Stimulated activated CD8-positive, alpha-beta memory T cell treated with anti-CD3 and anti-CD28 coated beads, Interleukin-4, amount 100 ng/mL, for 4 hours (primary cell): Measurements from ENCODE around the gene PARP8.
A peak's percentile ranks its signal among the peaks of the same experiment; 100 is the strongest.

ENCODE experiments used
- DNase-seq, 2 donors: peaks; one replicate each; pipeline ENCODE4 v3.0.0-alpha.2; 2020; ENCODE audit warnings: low read depth in 2 of 2, low spot score in 1 of 2

Gene PARP8

DNA sequence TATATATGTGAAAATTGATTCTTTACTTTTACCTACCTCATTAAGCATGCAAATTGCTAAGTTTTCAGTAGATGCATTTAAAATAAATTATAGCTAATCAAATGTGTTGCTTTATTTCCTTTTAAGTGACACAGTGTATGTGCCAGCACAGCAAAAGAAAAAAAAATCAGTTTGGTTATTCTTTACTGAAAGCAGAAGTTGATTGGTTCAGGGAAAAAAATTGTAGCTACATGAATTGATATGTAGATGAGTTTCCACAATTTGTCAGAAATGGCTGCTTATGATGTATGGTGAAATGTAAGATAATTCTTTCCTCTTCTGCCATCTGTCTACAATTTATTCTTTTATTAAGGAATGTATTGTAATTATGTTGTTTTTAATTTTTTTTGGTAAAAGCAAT, 57.8 kb downstream of the PARP8 start:
- no peak for DNase-seq

DNA sequence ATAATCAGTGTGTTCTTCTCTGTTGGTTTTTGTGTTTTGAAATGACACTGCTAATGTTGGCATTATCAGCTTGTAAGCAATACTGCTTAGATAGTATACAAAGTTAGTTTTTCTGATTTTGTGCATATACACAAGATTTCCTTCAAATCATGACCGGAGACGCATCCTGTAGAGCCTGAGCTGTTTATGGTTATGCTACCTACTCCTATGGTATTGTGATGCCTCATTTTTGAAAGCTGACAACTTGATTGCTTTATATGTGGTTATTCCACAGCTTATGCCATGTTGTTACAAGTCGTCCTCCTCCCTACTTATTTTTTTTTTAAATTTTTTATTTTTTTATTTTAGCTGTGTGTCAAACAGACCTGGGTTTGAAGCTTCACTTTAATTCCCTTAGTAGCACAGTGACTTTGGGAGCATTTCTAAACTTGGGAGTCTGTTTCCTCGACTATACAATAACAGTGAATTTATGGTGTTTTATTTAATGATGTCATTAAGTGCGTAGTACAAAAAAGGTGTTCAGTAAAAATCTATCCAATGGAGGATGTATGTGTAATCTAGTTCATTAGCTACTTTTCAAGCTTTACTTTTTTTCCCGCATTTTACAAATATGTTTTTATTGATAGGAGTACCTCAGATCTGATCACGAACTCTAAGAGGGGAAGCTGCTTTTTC, 59.5 kb downstream of the PARP8 start:
- no peak for DNase-seq

DNA sequence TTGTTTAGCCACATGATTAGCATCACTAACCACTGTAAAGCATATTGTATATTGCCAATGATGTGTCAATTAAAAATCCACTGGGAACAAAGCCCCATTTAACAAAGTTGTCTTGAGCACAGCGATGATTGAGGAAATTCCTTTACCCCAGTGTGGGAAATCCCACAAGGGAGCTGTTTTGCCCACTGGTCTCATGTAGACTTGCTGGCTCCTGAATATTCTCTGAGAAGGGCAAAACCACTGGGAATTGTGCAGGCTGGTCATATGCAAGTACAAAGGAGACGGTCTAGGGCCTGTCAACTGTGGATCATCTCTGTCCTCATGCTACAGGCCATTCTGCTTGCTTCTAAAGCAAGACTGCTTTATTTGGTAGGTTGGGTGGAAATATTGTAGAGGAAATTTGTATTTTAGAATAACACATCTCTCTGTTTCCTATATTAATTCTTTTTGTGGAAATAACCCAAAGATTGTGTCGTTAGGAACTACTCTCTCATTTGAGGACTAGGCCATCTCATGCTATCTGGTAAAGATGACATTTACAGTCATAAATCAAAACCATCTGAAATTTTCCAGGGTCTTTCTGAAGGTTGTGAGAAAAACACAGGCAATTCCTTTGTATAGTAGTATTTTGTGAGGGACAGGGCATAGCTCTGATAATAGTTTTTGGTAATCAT, 60.2 kb downstream of the PARP8 start:
- DNase-seq, result no peak

- DNase-seq, result no peak
Measured at GRCh38 chr5:50727149-50727496, 60.7 kb downstream of the PARP8 start.

DNA sequence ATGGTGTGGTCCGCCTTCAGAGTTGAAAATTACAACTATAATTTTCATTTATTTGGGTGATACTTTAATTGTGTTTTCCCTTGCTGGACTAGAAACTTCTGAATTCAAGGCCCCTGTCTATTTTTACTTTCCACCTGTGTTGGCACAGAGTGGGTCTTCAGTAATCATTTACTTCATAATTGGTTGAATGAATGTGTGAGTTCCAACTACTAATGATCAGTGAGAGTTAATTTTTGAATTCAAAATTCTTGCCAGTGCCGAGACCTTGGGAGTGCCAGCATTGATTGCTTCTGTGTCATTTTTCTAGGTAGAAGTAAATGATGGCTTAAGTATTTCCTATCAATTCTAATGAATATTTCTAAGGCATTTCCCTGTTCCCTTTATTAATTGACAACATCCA, 61.4 kb downstream of the PARP8 start:
- DNase-seq, result no peak

DNA sequence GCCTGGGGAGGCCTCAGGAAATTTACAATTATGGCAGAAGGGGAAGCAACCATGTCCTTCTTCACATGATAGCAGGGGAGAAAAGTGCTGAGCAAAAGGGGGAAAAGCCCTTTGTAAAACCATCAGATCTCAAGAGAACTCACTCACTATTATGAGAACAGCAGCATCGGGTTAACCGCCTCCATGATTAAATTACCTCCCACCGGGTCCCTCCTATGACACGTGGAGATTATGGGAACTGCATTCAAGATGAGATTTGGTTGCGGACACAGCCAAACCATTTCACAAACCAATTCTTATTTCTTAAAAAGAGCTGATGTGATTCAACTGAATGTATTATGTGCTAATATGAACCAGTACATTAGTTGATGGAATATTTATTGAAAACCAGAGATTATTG, 63.9 kb downstream of the PARP8 start:
- no peak for DNase-seq

DNA sequence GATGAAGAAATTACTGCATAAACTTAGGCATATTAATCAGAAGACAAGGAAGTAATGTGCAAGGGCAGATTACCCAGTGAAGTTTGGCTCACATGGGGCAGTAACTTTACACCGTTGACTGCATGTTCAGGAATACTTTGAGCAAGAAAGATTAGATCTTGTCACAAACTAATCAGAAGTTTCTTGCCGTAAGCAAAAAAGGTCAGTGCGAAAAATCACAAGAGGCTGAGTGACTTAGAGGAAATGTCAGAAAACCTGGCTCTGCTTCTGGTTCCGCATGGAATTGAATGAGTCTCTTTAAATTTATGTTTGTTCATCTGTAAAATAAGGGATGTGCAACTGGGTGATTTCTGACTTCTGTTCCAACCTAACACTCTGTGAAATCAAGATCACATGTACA, 64.4 kb downstream of the PARP8 start:
- no peak for DNase-seq

GRCh38 chr5:50733741-50734140, 67.3 kb downstream of the PARP8 start:
- DNase-seq, result no peak

DNA sequence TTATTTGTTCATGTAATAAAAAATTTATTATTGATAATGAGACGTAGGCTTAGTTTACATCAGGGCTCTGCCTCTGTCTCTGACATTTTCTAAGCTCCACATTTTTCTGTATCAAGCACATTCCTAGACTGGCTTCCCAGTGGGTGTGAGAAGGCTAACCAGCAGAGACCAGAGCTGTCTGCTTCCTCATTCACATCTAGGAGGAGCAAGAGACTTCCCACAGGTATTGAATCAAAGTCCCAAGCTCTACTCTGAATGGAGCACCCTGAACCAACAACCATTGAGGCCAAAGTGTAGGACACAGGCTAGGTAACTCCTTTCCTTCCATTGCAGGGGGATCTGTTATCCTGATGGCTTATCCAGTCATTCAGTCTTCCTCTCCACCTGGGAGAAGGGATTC, 72.4 kb downstream of the PARP8 start:
- no peak for DNase-seq

GRCh38 chr5:50740832-50741231, 74.4 kb downstream of the PARP8 start:
- no peak for DNase-seq

GRCh38 chr5:50744776-50745175, 78.3 kb downstream of the PARP8 start:
- DNase-seq, result no peak

DNA sequence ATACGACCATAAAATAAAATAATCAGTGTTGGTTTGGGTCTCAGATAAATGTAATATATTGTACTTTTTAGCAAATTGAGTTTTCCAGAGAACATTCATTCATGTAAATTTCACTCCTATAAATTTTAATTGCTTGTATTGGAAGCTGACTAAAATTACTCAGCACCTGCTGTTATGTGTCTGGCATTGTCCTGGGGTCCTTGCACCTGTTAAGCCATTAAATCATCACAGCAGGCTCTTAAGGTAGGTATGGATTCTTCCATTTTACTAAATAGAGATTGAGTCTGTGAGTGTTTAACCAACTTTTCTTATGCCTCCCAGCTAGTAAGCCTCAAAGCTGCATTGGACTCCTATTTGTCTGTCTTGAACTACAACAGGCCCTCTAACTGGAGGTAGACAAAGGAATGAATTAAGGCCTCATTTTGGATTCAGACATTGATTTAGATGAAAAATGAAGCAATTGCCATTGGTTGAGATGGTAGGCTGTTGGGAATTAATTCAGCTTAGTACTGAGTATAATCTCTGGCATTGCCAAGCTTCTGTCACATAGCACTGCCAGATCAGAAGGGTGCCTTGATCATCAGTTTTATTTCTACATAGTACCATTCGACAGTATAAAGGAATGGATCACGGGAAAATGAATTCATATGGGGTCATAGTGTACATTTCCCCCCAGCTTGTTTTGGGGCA, 78.9 kb downstream of the PARP8 start:
- DNase-seq, result no peak

DNA sequence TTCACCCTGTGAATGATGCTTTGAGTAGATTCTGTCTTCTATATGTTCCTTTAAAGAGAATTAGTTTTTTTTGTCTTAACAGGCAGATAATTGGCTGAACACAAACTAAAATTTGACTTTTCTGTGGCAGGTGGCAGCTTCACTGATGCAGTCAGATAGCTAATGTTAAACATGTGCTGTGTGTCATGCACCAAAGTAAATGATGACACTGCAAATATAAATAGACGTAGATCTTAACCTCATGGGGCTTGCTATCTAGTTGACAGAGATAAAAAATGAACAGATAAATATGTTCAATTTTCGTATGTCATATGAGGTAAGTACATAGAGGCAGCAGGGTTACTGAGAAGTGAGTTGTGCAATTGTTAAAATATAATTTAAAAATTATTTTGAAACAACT, 82.7 kb downstream of the PARP8 start:
- DNase-seq, result no peak

DNA sequence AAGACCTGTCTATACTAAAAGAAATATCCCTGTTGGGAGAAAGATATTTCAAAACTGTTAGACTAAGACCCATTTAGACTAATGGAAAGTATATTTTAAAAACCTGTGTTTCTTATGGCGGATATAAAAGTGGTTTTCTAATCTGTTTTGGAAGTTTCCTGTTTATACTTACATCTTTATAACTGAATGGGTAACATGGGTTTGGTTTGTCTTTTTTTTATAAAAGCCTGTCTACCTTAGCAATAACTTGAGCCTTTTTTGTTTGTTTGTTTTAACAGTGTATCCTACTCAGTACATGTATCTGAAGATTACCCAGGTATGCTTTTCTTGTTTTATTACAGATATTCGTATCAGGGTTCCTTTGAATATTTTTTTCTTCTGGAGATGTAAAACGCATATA, 83.4 kb downstream of the PARP8 start:
- DNase-seq, result no peak

- DNase-seq, result peak in 1 of 2 donors; percentile 15
Measured at GRCh38 chr5:50751064-50751657, 84.7 kb downstream of the PARP8 start.

DNA sequence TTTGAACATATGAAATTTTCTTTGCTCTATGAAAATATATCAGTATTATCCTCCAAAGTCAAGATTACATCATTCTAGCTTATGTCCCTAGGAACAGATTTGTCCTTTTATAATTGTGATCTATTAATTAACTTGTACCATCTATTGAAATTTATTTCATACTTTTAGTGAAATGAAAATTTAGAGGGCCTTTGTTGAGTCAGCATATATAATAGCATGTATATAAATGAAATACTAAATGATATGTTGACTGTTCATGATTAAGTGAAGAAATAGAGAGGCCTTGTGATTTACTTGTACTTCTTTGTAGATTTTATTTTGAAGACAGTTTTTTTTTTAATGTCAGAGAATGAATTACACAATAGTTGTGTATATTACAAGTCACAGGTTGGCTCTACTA, 86.4 kb downstream of the PARP8 start:
- no peak for DNase-seq

DNA sequence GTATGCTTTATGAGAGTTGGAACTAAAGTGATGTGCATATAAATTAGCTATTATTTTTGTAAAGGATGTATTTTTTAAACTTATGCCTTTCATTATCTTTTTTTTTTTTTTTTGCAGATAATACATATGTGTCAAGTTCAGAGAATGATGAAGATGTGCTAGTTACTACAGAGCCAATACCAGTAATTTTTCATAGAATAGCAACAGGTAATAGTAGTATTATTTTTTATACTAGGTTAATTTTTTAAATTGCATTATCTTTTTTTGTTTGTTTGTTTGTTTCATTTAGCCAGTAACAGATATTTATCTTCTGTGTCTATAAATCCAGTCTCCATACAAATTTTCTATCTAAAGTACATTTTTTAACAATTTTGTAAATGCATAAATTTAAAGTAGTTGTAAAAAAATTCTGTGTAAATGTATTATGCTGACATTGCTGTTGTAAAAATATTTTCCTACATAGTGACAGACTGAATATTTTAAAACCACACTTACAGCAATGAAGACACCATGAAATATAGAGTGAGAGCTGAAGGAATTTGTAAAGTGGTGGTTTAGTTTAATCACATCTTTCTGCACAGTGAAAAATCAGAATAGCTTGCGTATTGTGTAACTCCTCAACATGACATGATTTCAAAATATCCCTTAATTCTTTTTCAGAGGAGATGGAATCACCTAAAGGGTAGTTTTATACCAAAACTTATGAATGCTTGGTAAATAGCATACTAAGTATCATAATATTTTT, 93.3 kb downstream of the PARP8 start:
- DNase-seq, result no peak

GRCh38 chr5:50763351-50763750, 96.9 kb downstream of the PARP8 start:
- DNase-seq, result no peak

DNA sequence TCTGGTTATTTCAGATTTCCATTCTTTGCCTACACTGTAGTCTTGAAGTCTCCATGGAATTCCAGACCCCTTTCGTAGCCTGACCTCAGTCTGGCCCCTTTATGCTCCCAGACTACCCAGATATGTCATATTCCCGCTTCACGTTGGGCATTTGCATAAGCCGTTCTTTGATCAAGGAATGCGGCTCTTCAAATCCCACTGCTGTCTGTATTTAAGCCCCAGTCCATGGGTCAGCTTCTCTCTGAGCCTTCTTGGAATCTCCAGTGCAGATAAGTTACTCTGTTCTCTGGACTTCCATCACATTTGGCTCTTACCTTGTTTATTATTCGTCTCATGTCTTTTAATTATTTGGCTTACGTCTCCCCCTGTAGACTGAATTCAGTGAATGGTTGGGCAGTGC, 97.4 kb downstream of the PARP8 start:
- no peak for DNase-seq

DNA sequence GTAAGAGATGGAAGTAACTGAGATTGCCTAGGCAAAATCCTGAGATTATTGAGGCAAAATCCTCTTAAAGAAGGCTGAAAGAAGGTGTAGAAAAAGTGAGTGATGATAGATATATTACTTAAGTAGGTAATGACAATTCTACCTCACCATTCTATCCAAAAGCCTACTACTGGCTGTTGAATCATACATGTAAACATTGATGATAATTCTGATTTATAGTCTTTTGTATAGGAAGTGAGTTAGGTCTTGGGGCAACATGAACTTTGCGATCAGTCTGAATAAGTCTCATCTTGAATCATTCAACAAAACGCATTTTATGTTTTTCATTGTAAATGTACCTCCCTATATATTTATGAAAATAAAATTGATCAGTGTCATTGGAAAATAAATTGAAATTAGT, 99.6 kb downstream of the PARP8 start:
- no peak for DNase-seq

DNA sequence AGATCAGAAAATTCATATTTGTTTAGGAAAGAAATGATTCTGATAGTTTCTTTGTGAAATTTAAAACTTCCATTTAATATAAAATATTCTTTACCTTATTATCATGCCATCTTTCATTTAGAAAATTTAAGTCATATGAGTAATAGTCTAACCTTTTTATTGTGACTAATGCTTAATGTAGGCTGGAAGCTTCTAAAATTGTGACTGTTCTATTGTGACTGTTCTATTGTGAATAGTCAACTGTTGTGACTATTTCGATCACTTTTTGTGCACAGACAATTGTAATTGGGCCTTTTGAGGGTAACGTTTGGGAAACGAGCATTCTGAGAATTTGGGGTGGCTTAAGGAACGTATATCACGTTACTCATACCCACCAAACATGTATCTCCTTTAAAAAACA, 100.0 kb downstream of the PARP8 start:
- DNase-seq, result no peak

DNA sequence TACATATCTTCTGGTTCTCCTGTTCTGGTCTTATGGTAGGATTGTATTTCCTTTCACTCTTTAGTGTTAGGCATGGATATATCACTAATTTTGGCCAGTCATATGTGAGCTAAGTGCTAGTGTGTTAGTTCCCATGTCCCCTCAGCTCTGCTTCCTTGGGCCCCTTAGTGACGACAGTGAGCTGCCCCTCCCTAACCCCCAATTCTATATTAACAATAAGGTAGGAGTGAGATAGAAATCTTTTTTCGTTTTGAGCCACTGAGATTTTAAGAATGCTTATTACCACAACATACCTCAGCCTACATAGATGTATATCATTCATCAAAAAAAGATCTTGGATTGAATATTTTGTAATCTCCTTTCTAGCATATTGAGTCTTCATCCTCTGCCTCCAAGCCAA, 100.5 kb downstream of the PARP8 start:
- DNase-seq, result no peak
